K562 (cell line): ENCODE results near the gene NRROS. TPM values are rescaled to one million over a fixed set of nuclear protein-coding genes. Genes with fewer than 3 reads are reported as not detected.

Source experiments
- ARNT ChIP-seq, 2 experiments: fragments of 450-650 bp; IDR thresholded peaks; 2 replicates each; pipeline ENCODE4 v1.6.1; 2016; ENCODE audit warnings: mild to moderate bottlenecking in 1 of 2
- BHLHE40 ChIP-seq: IDR thresholded peaks from 2 replicates; pipeline ENCODE4 v1.6.1; 2011; ENCODE audit warnings: low read length, improper control_type of control experiment
- CCNT2 ChIP-seq: IDR thresholded peaks from 2 replicates; pipeline ENCODE4 v1.6.1; 2011; ENCODE audit warnings: borderline replicate concordance, low read depth, mild to moderate bottlenecking, moderate library complexity, mixed read lengths, low read length; ENCODE audit not compliant: insufficient read length; ENCODE audit errors: extremely low read depth
- DPF2 ChIP-seq: fragments of 450-650 bp; IDR thresholded peaks from 2 replicates; pipeline ENCODE4 v1.6.1; 2016
- E2F3 ChIP-seq: fragments of 250-450 bp; sonication (Bioruptor Pico); IDR thresholded peaks from 2 replicates; pipeline ENCODE4 v1.4.0; 2020; ENCODE audit warnings: mild to moderate bottlenecking
- HLTF ChIP-seq: fragments of 450-650 bp; IDR thresholded peaks from 2 replicates; pipeline ENCODE4 v1.6.1; 2016
- MBD2 ChIP-seq: sonication (generic); IDR thresholded peaks from 2 replicates; pipeline ENCODE4 v1.6.1; 2016; ENCODE audit warnings: low read depth, borderline replicate concordance
- MCM2 ChIP-seq: fragments of 450-650 bp; IDR thresholded peaks from 2 replicates; pipeline ENCODE4 v1.6.1; 2017; ENCODE audit warnings: low read depth, mild to moderate bottlenecking
- SRF ChIP-seq, 2 experiments: fragments of 250-450, 450-650 bp in 1 of 2; sonication (Bioruptor Pico) in 1 of 2; sonication (generic) in 1 of 2; formaldehyde crosslinking; IDR thresholded peaks; 2 replicates each; pipeline versions ENCODE4 v1.5.0 to v1.5.1; 2020 to 2022; ENCODE audit warnings: mild to moderate bottlenecking in 1 of 2, missing genetic modification reagents in 1 of 2
- SUPT5H ChIP-seq: fragments of 450-650 bp; IDR thresholded peaks from 2 replicates; pipeline ENCODE4 v1.6.1; 2016
- TOE1 ChIP-seq, 2 experiments: fragments of 450-650 bp in 1 of 2; sonication (generic) in 1 of 2; formaldehyde crosslinking in 1 of 2; IDR thresholded peaks; 2 replicates each; pipeline versions ENCODE4 v1.7.1 to v1.8.0; 2016 to 2022; ENCODE audit warnings: borderline replicate concordance in 2 of 2, mild to moderate bottlenecking in 2 of 2, antibody characterized with exemption in 1 of 2, inconsistent platforms in 1 of 2, low read depth in 1 of 2, missing genetic modification reagents in 1 of 2, moderate library complexity in 1 of 2
- WHSC1 ChIP-seq: IDR thresholded peaks from one replicate; pipeline ENCODE4 v1.6.1; 2012; ENCODE audit warnings: low read length, control low read depth, inconsistent platforms
- XRCC3 ChIP-seq: fragments of 450-650 bp; IDR thresholded peaks from 2 replicates; pipeline ENCODE4 v1.6.1; 2017; ENCODE audit warnings: mild to moderate bottlenecking, moderate library complexity
- ZNF175 ChIP-seq: fragments of 200-800 bp; sonication (Bioruptor generic); IDR thresholded peaks from 2 replicates; pipeline ENCODE4 v1.6.1; 2016; ENCODE audit warnings: low read depth, mild to moderate bottlenecking, missing genetic modification characterization, missing compliant biosample characterization
- polyA plus RNA-seq, 8 experiments: library from polyadenylated mRNA; depleted of rRNA in 4 of 8; stranded (reverse) in 5 of 8; unstranded in 3 of 8; fragments of >200 nt; fragmentation: Nextera tagmentation in 2 of 8; fragmentation: Illumina TruSeq in 1 of 8; extraction: Ambion mirVana in 2 of 8; extraction: Trizol in 1 of 8; gene quantifications; 2 replicates each; pipeline versions ENCODE4 v1.2.1 to v1.2.3, GENCODE V29; 2011 to 2014; ENCODE audit warnings: inconsistent platforms in 1 of 8, missing spikeins in 1 of 8
- total RNA-seq, 7 experiments: library from RNA; depleted of rRNA in 6 of 7; stranded (reverse); fragments of >200 nt in 6 of 7; fragmentation: Illumina TruSeq in 2 of 7; extraction: Trizol in 2 of 7; gene quantifications; 2 replicates each; pipeline versions ENCODE4 v1.2.1 to v1.2.3, GENCODE V29; 2011 to 2021; ENCODE audit warnings: low replicate concordance in 1 of 7
- TF ChIP-seq, protein P1 (sequence below), 2 experiments: IDR thresholded peaks in 1 of 2; conservative IDR thresholded peaks in 1 of 2; 2 replicates each; pipeline ENCODE4 v1.6.1; 2016; ENCODE audit warnings: low read depth in 2 of 2, mild to moderate bottlenecking in 1 of 2, missing compliant biosample characterization in 1 of 2, missing genetic modification characterization in 1 of 2, moderate library complexity in 1 of 2
- TF ChIP-seq, protein P2 (sequence below): fragments of 250-450 bp; sonication (Bioruptor Pico); IDR thresholded peaks from 2 replicates; pipeline ENCODE4 v1.4.0; 2020; ENCODE audit warnings: mild to moderate bottlenecking, moderate library complexity, borderline replicate concordance
- TF ChIP-seq, protein P3 (sequence below): sonication (generic); formaldehyde crosslinking; IDR thresholded peaks from 2 replicates; pipeline ENCODE4 v1.8.0; 2022; ENCODE audit warnings: mild to moderate bottlenecking, missing genetic modification reagents

Gene NRROS
- total and polyA plus RNA-seq, 9 of the 15 experiments (the other 6 are each of a cell fraction or from before 2014, with no cell fraction given) = 0.34 to 13.8 (median 3.8) TPM

DNA sequence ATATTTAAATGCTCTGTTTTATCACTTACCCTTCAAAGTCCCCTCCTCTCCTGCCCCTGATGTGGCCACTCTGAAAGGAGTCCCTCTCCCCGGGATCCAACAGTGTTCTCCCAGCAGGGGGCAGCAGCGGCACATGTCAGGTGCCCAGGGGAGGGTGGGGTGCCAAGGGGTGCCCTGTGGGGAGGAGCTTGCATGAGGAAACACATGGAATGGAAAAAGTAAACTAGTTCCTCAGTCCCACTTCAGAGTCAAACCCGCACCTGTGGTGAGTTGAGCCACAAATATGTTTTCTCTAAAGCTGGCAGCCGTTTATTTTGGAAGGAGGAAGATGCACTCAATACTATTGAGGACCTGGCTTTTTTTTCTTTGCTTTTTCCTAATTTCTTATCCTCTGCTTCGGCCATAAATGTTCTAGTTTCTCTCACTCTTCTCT is 30.1 kb upstream of the NRROS start (continued):
- TF ChIP-seq, protein P1, sequence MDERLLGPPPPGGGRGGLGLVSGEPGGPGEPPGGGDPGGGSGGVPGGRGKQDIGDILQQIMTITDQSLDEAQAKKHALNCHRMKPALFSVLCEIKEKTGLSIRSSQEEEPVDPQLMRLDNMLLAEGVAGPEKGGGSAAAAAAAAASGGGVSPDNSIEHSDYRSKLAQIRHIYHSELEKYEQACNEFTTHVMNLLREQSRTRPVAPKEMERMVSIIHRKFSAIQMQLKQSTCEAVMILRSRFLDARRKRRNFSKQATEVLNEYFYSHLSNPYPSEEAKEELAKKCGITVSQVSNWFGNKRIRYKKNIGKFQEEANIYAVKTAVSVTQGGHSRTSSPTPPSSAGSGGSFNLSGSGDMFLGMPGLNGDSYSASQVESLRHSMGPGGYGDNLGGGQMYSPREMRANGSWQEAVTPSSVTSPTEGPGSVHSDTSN (CRISPR knock-in tag; IDR thresholded peaks at IDR 0.05; ENCODE audit: low read depth) = no peak
- TF ChIP-seq, protein P1 (tag; conservative IDR thresholded peaks at IDR 0.05; ENCODE audit: low read depth) = no peak
- no peak for TF ChIP-seq MBD2
- TF ChIP-seq, protein P2, sequence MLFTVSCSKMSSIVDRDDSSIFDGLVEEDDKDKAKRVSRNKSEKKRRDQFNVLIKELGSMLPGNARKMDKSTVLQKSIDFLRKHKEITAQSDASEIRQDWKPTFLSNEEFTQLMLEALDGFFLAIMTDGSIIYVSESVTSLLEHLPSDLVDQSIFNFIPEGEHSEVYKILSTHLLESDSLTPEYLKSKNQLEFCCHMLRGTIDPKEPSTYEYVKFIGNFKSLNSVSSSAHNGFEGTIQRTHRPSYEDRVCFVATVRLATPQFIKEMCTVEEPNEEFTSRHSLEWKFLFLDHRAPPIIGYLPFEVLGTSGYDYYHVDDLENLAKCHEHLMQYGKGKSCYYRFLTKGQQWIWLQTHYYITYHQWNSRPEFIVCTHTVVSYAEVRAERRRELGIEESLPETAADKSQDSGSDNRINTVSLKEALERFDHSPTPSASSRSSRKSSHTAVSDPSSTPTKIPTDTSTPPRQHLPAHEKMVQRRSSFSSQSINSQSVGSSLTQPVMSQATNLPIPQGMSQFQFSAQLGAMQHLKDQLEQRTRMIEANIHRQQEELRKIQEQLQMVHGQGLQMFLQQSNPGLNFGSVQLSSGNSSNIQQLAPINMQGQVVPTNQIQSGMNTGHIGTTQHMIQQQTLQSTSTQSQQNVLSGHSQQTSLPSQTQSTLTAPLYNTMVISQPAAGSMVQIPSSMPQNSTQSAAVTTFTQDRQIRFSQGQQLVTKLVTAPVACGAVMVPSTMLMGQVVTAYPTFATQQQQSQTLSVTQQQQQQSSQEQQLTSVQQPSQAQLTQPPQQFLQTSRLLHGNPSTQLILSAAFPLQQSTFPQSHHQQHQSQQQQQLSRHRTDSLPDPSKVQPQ (CRISPR knock-in tag) = no peak
- no peak for TF ChIP-seq ZNF175
- no peak for TF ChIP-seq CCNT2
- no peak for TF ChIP-seq E2F3 (CRISPR knock-in tag)
- no peak for TF ChIP-seq SUPT5H
- no peak; the same call in 1 of the 2 replicates for TF ChIP-seq BHLHE40
- TF ChIP-seq ARNT (IDR thresholded peaks at IDR 0.05) = peak in 1 of 2 experiments; percentile 44; a peak in 1 of 4 replicates
- no peak for TF ChIP-seq MCM2
- TF ChIP-seq DPF2 = no peak
- TF ChIP-seq, protein P3, sequence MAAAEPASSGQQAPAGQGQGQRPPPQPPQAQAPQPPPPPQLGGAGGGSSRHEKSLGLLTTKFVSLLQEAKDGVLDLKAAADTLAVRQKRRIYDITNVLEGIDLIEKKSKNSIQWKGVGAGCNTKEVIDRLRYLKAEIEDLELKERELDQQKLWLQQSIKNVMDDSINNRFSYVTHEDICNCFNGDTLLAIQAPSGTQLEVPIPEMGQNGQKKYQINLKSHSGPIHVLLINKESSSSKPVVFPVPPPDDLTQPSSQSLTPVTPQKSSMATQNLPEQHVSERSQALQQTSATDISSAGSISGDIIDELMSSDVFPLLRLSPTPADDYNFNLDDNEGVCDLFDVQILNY (CRISPR knock-in tag) = no peak
- no peak for TF ChIP-seq TOE1 (IDR thresholded peaks at IDR 0.05; ENCODE audit: borderline replicate concordance)
- no peak for TF ChIP-seq TOE1 (CRISPR knock-in tag; IDR thresholded peaks at IDR 0.05; ENCODE audit: borderline replicate concordance, low read depth)
- TF ChIP-seq HLTF = no peak
- TF ChIP-seq WHSC1 = no peak
- no peak for TF ChIP-seq SRF (CRISPR knock-in tag; IDR thresholded peaks at IDR 0.05)
- TF ChIP-seq XRCC3 = no peak
